Progenitor cell of endocrine pancreas (in vitro differentiated cells): ENCODE data around the gene C1QL2. TPM values are rescaled to one million over a fixed set of nuclear protein-coding genes. Genes with fewer than 3 reads are reported as not detected.

ENCODE experiments used
- DNase-seq: peaks from one replicate; pipeline ENCODE4 v3.0.0; 2021; ENCODE audit warnings: low spot score; ENCODE audit not compliant: unreplicated experiment
- H3K27ac Mint-ChIP-seq: 2 replicates; pipeline ENCODE4 v1.8.0; 2021; ENCODE audit warnings: mild to moderate bottlenecking, moderate library complexity, mixed read lengths
- H3K27me3 Mint-ChIP-seq: 2 replicates; pipeline ENCODE4 v1.8.0; 2021; ENCODE audit warnings: mixed read lengths
- H3K36me3 Mint-ChIP-seq: 2 replicates; pipeline ENCODE4 v1.8.0; 2022; ENCODE audit warnings: mixed read lengths; ENCODE audit not compliant: insufficient read depth
- H3K4me1 Mint-ChIP-seq: 2 replicates; pipeline ENCODE4 v1.8.0; 2021; ENCODE audit warnings: low read depth, mixed read lengths
- H3K4me3 Mint-ChIP-seq: 2 replicates; pipeline ENCODE4 v1.8.0; 2021; ENCODE audit warnings: low read depth, mild to moderate bottlenecking, moderate library complexity, mixed read lengths
- H3K9me3 Mint-ChIP-seq: 2 replicates; pipeline ENCODE4 v1.8.0; 2021; ENCODE audit warnings: low read depth, mixed read lengths
- total RNA-seq: library from RNA; stranded (reverse); gene quantifications from 2 replicates; pipeline ENCODE4 v1.2.1, GENCODE V29; 2021
- TF ChIP-seq, protein P1 (sequence below): fragments of 200-600 bp; sonication (generic); IDR thresholded peaks from one replicate; pipeline ENCODE4 v1.5.0; 2021; ENCODE audit warnings: antibody characterized with exemption, mild to moderate bottlenecking; ENCODE audit not compliant: unreplicated experiment

Gene C1QL2
- total RNA-seq, 1 donor from 2014 or later = 0.14 TPM

DNA sequence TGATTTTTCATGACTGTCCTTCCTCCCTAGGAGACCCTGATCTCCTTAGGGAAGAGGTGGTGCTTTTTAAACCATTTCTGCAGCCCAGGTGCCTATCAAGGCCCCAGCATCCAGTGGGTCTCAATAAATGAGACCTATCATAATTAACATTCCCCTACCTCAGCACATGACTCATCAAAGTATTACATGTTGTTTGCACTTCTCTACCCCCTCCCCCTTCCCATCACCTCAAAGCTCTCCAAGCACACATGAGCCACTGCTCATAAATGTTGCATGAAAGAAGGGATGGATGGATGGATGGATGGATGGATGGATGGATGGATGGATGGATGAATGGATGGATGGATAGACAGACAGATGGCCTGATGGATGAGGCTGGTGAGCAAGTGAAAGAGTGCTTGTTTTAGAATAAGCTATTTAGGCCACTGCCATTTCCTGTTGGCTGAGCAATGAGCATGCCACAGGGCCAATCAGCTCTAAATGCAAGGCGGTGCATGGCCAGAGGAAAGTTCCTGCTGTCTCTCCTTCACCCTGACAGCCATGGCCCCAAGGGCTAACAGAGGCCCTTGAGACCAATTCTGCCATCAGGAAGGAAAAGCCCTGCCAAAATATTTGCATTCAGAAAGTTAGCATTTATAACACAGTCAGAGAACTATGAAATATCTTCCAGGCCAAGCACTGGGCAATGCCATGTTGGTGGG, 44.2 kb upstream of the C1QL2 start:
- no peaks in the 10 kb centered on the region for H3K36me3 Mint-ChIP-seq

DNA sequence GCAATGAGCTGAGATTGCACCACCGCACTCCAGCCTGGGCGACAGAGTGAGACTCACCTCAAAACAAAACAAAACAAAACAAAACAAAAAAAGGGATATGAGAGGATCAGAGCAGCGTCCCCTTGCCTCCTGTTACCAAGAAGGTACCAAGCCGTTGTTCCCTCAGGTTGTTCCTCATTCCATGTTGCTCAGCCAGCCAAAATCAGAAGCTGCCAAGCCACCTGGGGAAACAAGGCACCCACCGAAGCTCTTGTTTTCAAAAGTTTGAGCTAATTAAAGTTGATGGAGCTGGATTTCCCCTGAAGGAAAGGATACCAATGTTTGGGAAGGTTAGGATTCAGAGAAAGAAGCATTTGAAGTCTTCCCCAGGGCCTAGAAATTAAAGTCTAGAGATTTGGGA, 43.3 kb upstream of the C1QL2 start:
- TF ChIP-seq, protein P1, sequence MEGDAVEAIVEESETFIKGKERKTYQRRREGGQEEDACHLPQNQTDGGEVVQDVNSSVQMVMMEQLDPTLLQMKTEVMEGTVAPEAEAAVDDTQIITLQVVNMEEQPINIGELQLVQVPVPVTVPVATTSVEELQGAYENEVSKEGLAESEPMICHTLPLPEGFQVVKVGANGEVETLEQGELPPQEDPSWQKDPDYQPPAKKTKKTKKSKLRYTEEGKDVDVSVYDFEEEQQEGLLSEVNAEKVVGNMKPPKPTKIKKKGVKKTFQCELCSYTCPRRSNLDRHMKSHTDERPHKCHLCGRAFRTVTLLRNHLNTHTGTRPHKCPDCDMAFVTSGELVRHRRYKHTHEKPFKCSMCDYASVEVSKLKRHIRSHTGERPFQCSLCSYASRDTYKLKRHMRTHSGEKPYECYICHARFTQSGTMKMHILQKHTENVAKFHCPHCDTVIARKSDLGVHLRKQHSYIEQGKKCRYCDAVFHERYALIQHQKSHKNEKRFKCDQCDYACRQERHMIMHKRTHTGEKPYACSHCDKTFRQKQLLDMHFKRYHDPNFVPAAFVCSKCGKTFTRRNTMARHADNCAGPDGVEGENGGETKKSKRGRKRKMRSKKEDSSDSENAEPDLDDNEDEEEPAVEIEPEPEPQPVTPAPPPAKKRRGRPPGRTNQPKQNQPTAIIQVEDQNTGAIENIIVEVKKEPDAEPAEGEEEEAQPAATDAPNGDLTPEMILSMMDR = no peak
- Mint-ChIP-seq H3K27ac (no peak overlapping the region), H3K27me3 (no peaks in the 10 kb centered on the region), H3K4me3 (no peak overlapping the region), H3K36me3 (no peaks in the 10 kb centered on the region), H3K9me3 (no peaks in the 10 kb centered on the region), H3K4me1 (peaks cover 20% of the 10 kb centered on the region)
- no peak for DNase-seq

More for the DNA sequence above, 44.2 kb upstream of the C1QL2 start:
- TF ChIP-seq, protein P1 = no peak
- H3K4me3 Mint-ChIP-seq = no peak overlapping the region
- DNase-seq = no peak
- no peaks in the 10 kb centered on the region for H3K9me3 Mint-ChIP-seq
- H3K4me1 Mint-ChIP-seq = peaks cover 12% of the 10 kb centered on the region
- no peak overlapping the region for H3K27ac Mint-ChIP-seq
- H3K27me3 Mint-ChIP-seq = no peaks in the 10 kb centered on the region

DNA sequence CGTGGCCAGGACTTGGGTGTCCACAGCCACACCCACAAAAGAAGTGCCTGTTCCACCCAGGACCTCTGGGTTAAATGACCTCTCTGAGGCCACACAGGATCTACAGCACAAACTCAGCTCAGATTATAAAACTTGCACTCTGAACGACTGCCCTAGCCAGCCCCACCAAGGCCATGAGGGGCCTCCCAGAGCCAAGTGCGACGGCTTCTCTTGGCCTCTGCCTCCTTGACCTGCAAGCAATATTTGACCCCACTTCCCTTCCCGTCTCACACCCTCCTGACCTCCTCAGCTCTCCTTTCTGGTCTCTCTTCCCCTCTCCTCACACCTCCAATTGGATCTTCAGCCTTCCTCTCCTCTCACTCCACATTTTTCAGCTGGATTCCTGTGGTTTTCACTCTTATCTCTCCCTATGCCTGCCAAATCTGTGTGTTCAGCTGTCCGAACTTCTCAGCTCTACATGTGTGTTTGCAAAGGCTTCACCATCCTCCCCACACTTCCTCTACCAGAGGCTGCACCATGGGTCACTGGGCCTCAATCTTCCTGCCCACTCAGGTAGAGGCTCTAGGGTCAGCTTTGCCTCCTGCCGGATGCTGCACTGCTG, 39.8 kb upstream of the C1QL2 start:
- no peak overlapping the region for H3K4me3 Mint-ChIP-seq
- H3K9me3 Mint-ChIP-seq = no peaks in the 10 kb centered on the region
- H3K27ac Mint-ChIP-seq = no peak overlapping the region
- H3K27me3 Mint-ChIP-seq = peaks cover 2% of the 10 kb centered on the region
- H3K4me1 Mint-ChIP-seq = peaks cover 31% of the 10 kb centered on the region
- no peaks in the 10 kb centered on the region for H3K36me3 Mint-ChIP-seq
- no peak for DNase-seq
- TF ChIP-seq, protein P1 = no peak

DNA sequence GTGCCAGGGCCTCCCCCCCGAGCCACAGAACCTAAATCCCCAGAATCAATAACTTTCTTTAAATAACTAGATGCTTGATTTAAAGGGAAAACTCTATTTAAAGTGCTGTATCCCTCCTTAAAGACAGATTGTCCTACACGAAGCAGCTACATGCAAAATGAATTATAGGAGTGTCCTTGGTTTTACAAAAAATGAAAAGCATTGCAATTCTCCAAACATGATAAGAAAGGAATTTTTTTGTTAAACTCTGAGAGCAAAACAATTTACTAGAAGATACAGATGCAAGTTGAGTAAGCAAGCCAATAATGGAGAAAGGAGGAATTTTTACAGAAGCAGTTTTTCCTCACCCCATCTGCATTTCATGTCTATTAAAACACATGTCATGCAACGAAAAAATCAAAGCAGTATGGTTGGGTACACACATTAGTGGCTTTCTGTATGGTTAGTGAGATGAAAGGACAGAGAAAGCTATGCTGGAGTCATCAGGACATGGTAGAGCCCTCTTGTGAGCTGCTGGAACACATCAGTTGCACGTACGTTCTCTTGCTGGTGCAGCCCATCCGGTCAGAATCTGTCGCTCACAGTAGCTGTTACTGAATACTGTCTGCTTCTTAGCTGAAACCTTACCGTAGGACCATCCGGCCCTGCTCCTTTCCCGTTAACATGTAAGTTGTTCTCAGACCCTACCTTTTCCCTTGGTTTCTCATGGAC, 39.1 kb upstream of the C1QL2 start:
- TF ChIP-seq, protein P1 = no peak

DNA sequence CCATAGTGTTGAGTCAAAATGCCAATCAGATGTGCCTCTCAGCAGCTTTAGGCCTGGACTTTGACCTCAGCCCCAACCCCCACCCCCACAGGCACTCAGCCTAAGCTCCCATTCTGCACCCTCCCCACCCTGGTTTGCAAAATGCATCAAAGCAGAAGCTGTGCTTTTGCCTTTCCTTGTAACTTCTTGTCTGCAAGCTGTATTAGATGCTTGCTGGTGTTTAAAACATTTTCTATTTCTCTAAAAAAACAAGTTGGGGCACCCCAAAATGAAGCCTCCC, 38.5 kb upstream of the C1QL2 start:
- H3K27me3 Mint-ChIP-seq = peaks cover 2% of the 10 kb centered on the region
- DNase-seq = no peak

More for the DNA sequence above, 39.1 kb upstream of the C1QL2 start:
- Mint-ChIP-seq H3K27ac (no peak overlapping the region), H3K4me1 (peaks cover 31% of the 10 kb centered on the region), H3K36me3 (no peaks in the 10 kb centered on the region), H3K9me3 (no peaks in the 10 kb centered on the region), H3K4me3 (no peak overlapping the region), H3K27me3 (peaks cover 2% of the 10 kb centered on the region)
- no peak for DNase-seq

More for the DNA sequence above, 38.5 kb upstream of the C1QL2 start:
- Mint-ChIP-seq H3K4me3 (no peak overlapping the region), H3K36me3 (no peaks in the 10 kb centered on the region), H3K4me1 (peaks cover 31% of the 10 kb centered on the region), H3K9me3 (no peaks in the 10 kb centered on the region), H3K27ac (no peak overlapping the region)
- TF ChIP-seq, protein P1 = no peak
